GM23338 (cell line): Measurements from ENCODE around the gene EFEMP1. TPM values are rescaled to one million over a fixed set of nuclear protein-coding genes. Genes with fewer than 3 reads are reported as not detected.

Experiments
- ATAC-seq: fragments of 200-7000 bp; cut with Tn5 transposase; 3 replicates; pipeline ENCODE4 v1.9.1; 2020
- DNase-seq: peaks from one replicate; pipeline ENCODE4 v3.0.0-alpha.2; 2015; ENCODE audit warnings: low spot score
- H2AFZ ChIP-seq: fragments of 200-600 bp; sonication (generic); 2 replicates; pipeline ENCODE4 v1.8.0; 2016; ENCODE audit warnings: antibody characterized with exemption, mild to moderate bottlenecking, moderate library complexity
- H3F3A ChIP-seq: fragments of 200-600 bp; sonication (generic); replicated peaks from 2 replicates; pipeline ENCODE4 v1.8.0; 2017; ENCODE audit warnings: antibody characterized with exemption, mixed run types, low read depth
- H3K27ac ChIP-seq: fragments of 200-600 bp; sonication (generic); 2 replicates; pipeline ENCODE4 v1.6.1; 2016; ENCODE audit warnings: low read depth
- H3K27me3 ChIP-seq: fragments of 200-600 bp; sonication (generic); 2 replicates; pipeline ENCODE4 v1.8.0; 2016; ENCODE audit warnings: mild to moderate bottlenecking, mixed run types, moderate library complexity; ENCODE audit not compliant: insufficient read depth
- H3K36me3 ChIP-seq: fragments of 200-600 bp; sonication (generic); 2 replicates; pipeline ENCODE4 v1.8.0; 2016; ENCODE audit warnings: mild to moderate bottlenecking; ENCODE audit not compliant: insufficient read depth
- H3K4me1 ChIP-seq: fragments of 200-600 bp; sonication (generic); 2 replicates; pipeline ENCODE4 v1.8.0; 2016; ENCODE audit warnings: mild to moderate bottlenecking, moderate library complexity; ENCODE audit not compliant: insufficient read depth
- H3K4me2 ChIP-seq: fragments of 200-600 bp; sonication (generic); 2 replicates; pipeline ENCODE4 v1.7.1; 2017; ENCODE audit warnings: mixed run types
- H3K4me3 ChIP-seq: fragments of 200-600 bp; sonication (generic); 2 replicates; pipeline ENCODE4 v1.6.1; 2016; ENCODE audit warnings: mixed run types
- H3K79me2 ChIP-seq: fragments of 200-600 bp; sonication (generic); replicated peaks from 2 replicates; pipeline ENCODE4 v1.8.0; 2017; ENCODE audit warnings: mild to moderate bottlenecking; ENCODE audit not compliant: insufficient read depth
- H3K9me2 ChIP-seq: fragments of 200-600 bp; sonication (generic); 2 replicates; pipeline ENCODE4 v1.8.0; 2017; ENCODE audit not compliant: insufficient read depth
- H4K20me1 ChIP-seq: fragments of 200-600 bp; sonication (generic); replicated peaks from 2 replicates; pipeline ENCODE4 v1.8.0; 2017; ENCODE audit warnings: mild to moderate bottlenecking; ENCODE audit not compliant: insufficient read depth
- H3K27ac Mint-ChIP-seq: 2 replicates; pipeline ENCODE4 v1.8.0; 2020; ENCODE audit warnings: inconsistent platforms, mild to moderate bottlenecking, moderate library complexity, mixed read lengths
- H3K27me3 Mint-ChIP-seq: 3 replicates; pipeline ENCODE4 v1.8.0; 2022; ENCODE audit warnings: low read depth, mild to moderate bottlenecking, moderate library complexity, mixed read lengths, inconsistent platforms; ENCODE audit not compliant: insufficient read depth, poor library complexity
- H3K36me3 Mint-ChIP-seq: 3 replicates; pipeline ENCODE4 v1.8.0; 2021; ENCODE audit warnings: low read depth, mild to moderate bottlenecking, inconsistent platforms, moderate library complexity, mixed read lengths
- H3K4me1 Mint-ChIP-seq: 3 replicates; pipeline ENCODE4 v1.8.0; 2020; ENCODE audit warnings: mild to moderate bottlenecking, inconsistent platforms, mixed read lengths
- H3K4me3 Mint-ChIP-seq: 3 replicates; pipeline ENCODE4 v1.8.0; 2021; ENCODE audit warnings: moderate library complexity, mild to moderate bottlenecking, inconsistent platforms, mixed read lengths
- H3K9me3 Mint-ChIP-seq: 3 replicates; pipeline ENCODE4 v1.8.0; 2020; ENCODE audit warnings: moderate library complexity, mild to moderate bottlenecking, inconsistent platforms, mixed read lengths
- CREB1 ChIP-seq: fragments of 250-450 bp; sonication (Bioruptor Pico); IDR thresholded peaks from 2 replicates; pipeline ENCODE4 v1.5.0; 2020; ENCODE audit warnings: low read depth, mild to moderate bottlenecking, moderate library complexity
- EZH2phosphoT487 ChIP-seq: fragments of 200-600 bp; sonication (generic); IDR thresholded peaks from one replicate; pipeline ENCODE4 v1.8.1; 2018; ENCODE audit warnings: antibody characterized with exemption; ENCODE audit not compliant: unreplicated experiment
- JUNB ChIP-seq: IDR thresholded peaks from one replicate; pipeline ENCODE4 v1.6.1; 2016; ENCODE audit warnings: antibody characterized with exemption; ENCODE audit not compliant: unreplicated experiment
- NANOG ChIP-seq: IDR thresholded peaks from 2 replicates; pipeline ENCODE4 v1.6.1; 2016; ENCODE audit warnings: antibody characterized with exemption, borderline replicate concordance
- STAT1 ChIP-seq: IDR thresholded peaks from one replicate; pipeline ENCODE4 v1.6.1; 2016; ENCODE audit warnings: antibody characterized with exemption; ENCODE audit not compliant: unreplicated experiment
- ZNF114 ChIP-seq: fragments of 250-450 bp; sonication (Bioruptor Pico); IDR thresholded peaks from 2 replicates; pipeline ENCODE4 v1.5.0; 2020; ENCODE audit warnings: mild to moderate bottlenecking, moderate library complexity
- ZNF331 ChIP-seq: fragments of 250-450 bp; sonication (Bioruptor Pico); IDR thresholded peaks from 2 replicates; pipeline ENCODE4 v1.5.0; 2020; ENCODE audit warnings: low read depth, mild to moderate bottlenecking, moderate library complexity
- polyA plus RNA-seq: library from polyadenylated mRNA; unstranded; fragments of >200 nt; fragmentation: Nextera tagmentation; extraction: Ambion mirVana; gene quantifications from 2 replicates; pipeline ENCODE4 v1.2.1, GENCODE V29; 2016
- total RNA-seq: library from RNA; depleted of rRNA; stranded (reverse); fragments of >200 nt; shearing (Covaris generic); gene quantifications from 2 replicates; pipeline ENCODE4 v1.2.3, GENCODE V29; 2014
- TF ChIP-seq, protein P1 (sequence below), 2 experiments: fragments of 200-600 bp in 1 of 2; sonication (generic) in 1 of 2; conservative IDR thresholded peaks; 2 replicates each; pipeline versions ENCODE4 v1.5.1 to v1.6.1; 2016 to 2017; ENCODE audit warnings: antibody characterized with exemption in 2 of 2, low read depth in 2 of 2, mild to moderate bottlenecking in 2 of 2, moderate library complexity in 1 of 2
- TF ChIP-seq, protein P2 (sequence below): fragments of 250-450 bp; sonication (Bioruptor Pico); IDR thresholded peaks from 2 replicates; pipeline ENCODE4 v1.5.0; 2020; ENCODE audit warnings: mild to moderate bottlenecking, moderate library complexity
- TF ChIP-seq, protein P3 (sequence below): IDR thresholded peaks from 2 replicates; pipeline ENCODE4 v1.6.1; 2016; ENCODE audit warnings: antibody characterized with exemption
- TF ChIP-seq, protein P4 (sequence below): IDR thresholded peaks from one replicate; pipeline ENCODE4 v1.6.1; 2018; ENCODE audit warnings: antibody characterized with exemption; ENCODE audit not compliant: unreplicated experiment

Gene EFEMP1
- total and polyA plus RNA-seq, 2 experiments from 2014 or later = 12.6 to 22.5 TPM

DNA sequence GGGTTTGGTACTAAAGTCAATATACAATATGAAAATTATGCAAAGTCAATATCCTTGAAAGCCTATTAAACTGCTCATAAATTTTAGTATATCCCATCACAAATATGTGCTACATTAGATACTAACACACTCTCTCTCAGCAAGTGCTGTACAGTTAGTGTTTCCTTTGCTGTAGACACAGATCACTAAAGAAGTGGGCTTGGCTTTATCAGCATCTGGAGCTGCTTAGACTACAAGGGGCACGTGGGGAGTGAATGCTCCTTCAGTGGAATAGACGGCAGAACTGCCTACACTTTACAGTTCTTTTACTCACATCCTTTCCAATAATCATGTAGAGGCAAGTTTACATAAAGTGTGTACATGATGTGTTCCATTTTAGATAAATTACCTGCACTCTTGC lies 26.0 kb upstream of the EFEMP1 start (continued):
- TF ChIP-seq, protein P1, sequence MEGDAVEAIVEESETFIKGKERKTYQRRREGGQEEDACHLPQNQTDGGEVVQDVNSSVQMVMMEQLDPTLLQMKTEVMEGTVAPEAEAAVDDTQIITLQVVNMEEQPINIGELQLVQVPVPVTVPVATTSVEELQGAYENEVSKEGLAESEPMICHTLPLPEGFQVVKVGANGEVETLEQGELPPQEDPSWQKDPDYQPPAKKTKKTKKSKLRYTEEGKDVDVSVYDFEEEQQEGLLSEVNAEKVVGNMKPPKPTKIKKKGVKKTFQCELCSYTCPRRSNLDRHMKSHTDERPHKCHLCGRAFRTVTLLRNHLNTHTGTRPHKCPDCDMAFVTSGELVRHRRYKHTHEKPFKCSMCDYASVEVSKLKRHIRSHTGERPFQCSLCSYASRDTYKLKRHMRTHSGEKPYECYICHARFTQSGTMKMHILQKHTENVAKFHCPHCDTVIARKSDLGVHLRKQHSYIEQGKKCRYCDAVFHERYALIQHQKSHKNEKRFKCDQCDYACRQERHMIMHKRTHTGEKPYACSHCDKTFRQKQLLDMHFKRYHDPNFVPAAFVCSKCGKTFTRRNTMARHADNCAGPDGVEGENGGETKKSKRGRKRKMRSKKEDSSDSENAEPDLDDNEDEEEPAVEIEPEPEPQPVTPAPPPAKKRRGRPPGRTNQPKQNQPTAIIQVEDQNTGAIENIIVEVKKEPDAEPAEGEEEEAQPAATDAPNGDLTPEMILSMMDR (conservative IDR thresholded peaks at IDR 0.05; ENCODE audit: low read depth in 2 of 2) = no peak
- TF ChIP-seq NANOG (no peak), STAT1 (no peak), CREB1 (CRISPR knock-in tag) (no peak)

DNA sequence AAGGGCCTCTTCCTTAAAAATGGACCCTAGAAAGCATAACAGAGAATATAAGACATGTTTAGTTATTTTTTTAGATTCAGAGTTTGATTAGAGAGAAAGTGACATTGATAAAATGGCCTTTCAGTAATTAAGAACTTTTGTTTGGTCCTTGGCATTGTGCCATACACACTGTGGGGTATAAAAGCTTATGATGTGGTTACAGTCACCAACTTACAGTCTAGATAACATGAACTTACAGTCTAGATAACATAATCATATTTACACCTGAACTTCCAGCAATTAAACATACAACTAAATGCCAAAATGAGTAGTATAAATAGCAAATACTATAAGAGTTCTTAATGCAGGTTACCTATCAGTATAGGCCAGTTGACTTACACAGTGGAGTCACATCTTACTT lies 25.6 kb upstream of the EFEMP1 start:
- Mint-ChIP-seq H3K4me1 (no peaks in the 10 kb centered on the region), H3K4me3 (no peak overlapping the region), H3K27ac (no peak overlapping the region), H3K27me3 (peaks cover 2% of the 10 kb centered on the region), H3K36me3 (no peaks in the 10 kb centered on the region), H3K9me3 (no peaks in the 10 kb centered on the region)
- no peaks in the 10 kb centered on the region for H3K9me2 ChIP-seq
- no peaks in the 10 kb centered on the region for H3K27me3 ChIP-seq
- no peak overlapping the region for H3K27ac ChIP-seq
- H4K20me1 ChIP-seq = no peaks in the 10 kb centered on the region
- H2AFZ ChIP-seq = no peak overlapping the region
- H3F3A ChIP-seq = no peaks in the 10 kb centered on the region
- DNase-seq = no peak
- H3K79me2 ChIP-seq = no peaks in the 10 kb centered on the region
- H3K4me2 ChIP-seq = no peak overlapping the region
- H3K4me1 ChIP-seq = no peaks in the 10 kb centered on the region
- no peak for ATAC-seq
- no peaks in the 10 kb centered on the region for H3K36me3 ChIP-seq
- no peak overlapping the region for H3K4me3 ChIP-seq
- TF ChIP-seq CREB1 (CRISPR knock-in tag) (no peak), ZNF114 (CRISPR knock-in tag) (no peak), EZH2phosphoT487 (no peak), ZNF331 (CRISPR knock-in tag) (no peak), JUNB (no peak)
- TF ChIP-seq, protein P1 (conservative IDR thresholded peaks at IDR 0.05; ENCODE audit: low read depth in 2 of 2) = no peak
- TF ChIP-seq, protein P2, sequence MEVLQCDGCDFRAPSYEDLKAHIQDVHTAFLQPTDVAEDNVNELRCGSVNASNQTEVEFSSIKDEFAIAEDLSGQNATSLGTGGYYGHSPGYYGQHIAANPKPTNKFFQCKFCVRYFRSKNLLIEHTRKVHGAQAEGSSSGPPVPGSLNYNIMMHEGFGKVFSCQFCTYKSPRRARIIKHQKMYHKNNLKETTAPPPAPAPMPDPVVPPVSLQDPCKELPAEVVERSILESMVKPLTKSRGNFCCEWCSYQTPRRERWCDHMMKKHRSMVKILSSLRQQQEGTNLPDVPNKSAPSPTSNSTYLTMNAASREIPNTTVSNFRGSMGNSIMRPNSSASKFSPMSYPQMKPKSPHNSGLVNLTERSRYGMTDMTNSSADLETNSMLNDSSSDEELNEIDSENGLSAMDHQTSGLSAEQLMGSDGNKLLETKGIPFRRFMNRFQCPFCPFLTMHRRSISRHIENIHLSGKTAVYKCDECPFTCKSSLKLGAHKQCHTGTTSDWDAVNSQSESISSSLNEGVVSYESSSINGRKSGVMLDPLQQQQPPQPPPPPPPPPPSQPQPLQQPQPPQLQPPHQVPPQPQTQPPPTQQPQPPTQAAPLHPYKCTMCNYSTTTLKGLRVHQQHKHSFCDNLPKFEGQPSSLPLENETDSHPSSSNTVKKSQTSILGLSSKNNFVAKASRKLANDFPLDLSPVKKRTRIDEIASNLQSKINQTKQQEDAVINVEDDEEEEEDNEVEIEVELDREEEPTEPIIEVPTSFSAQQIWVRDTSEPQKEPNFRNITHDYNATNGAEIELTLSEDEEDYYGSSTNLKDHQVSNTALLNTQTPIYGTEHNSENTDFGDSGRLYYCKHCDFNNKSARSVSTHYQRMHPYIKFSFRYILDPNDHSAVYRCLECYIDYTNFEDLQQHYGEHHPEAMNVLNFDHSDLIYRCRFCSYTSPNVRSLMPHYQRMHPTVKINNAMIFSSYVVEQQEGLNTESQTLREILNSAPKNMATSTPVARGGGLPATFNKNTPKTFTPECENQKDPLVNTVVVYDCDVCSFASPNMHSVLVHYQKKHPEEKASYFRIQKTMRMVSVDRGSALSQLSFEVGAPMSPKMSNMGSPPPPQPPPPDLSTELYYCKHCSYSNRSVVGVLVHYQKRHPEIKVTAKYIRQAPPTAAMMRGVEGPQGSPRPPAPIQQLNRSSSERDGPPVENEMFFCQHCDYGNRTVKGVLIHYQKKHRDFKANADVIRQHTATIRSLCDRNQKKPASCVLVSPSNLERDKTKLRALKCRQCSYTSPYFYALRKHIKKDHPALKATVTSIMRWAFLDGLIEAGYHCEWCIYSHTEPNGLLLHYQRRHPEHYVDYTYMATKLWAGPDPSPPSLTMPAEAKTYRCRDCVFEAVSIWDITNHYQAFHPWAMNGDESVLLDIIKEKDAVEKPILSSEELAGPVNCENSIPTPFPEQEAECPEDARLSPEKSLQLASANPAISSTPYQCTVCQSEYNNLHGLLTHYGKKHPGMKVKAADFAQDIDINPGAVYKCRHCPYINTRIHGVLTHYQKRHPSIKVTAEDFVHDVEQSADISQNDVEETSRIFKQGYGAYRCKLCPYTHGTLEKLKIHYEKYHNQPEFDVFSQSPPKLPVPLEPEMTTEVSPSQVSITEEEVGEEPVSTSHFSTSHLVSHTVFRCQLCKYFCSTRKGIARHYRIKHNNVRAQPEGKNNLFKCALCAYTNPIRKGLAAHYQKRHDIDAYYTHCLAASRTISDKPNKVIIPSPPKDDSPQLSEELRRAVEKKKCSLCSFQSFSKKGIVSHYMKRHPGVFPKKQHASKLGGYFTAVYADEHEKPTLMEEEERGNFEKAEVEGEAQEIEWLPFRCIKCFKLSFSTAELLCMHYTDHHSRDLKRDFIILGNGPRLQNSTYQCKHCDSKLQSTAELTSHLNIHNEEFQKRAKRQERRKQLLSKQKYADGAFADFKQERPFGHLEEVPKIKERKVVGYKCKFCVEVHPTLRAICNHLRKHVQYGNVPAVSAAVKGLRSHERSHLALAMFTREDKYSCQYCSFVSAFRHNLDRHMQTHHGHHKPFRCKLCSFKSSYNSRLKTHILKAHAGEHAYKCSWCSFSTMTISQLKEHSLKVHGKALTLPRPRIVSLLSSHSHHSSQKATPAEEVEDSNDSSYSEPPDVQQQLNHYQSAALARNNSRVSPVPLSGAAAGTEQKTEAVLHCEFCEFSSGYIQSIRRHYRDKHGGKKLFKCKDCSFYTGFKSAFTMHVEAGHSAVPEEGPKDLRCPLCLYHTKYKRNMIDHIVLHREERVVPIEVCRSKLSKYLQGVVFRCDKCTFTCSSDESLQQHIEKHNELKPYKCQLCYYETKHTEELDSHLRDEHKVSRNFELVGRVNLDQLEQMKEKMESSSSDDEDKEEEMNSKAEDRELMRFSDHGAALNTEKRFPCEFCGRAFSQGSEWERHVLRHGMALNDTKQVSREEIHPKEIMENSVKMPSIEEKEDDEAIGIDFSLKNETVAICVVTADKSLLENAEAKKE = no peak
- TF ChIP-seq, protein P3, sequence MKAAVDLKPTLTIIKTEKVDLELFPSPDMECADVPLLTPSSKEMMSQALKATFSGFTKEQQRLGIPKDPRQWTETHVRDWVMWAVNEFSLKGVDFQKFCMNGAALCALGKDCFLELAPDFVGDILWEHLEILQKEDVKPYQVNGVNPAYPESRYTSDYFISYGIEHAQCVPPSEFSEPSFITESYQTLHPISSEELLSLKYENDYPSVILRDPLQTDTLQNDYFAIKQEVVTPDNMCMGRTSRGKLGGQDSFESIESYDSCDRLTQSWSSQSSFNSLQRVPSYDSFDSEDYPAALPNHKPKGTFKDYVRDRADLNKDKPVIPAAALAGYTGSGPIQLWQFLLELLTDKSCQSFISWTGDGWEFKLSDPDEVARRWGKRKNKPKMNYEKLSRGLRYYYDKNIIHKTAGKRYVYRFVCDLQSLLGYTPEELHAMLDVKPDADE = no peak
- TF ChIP-seq, protein P4, sequence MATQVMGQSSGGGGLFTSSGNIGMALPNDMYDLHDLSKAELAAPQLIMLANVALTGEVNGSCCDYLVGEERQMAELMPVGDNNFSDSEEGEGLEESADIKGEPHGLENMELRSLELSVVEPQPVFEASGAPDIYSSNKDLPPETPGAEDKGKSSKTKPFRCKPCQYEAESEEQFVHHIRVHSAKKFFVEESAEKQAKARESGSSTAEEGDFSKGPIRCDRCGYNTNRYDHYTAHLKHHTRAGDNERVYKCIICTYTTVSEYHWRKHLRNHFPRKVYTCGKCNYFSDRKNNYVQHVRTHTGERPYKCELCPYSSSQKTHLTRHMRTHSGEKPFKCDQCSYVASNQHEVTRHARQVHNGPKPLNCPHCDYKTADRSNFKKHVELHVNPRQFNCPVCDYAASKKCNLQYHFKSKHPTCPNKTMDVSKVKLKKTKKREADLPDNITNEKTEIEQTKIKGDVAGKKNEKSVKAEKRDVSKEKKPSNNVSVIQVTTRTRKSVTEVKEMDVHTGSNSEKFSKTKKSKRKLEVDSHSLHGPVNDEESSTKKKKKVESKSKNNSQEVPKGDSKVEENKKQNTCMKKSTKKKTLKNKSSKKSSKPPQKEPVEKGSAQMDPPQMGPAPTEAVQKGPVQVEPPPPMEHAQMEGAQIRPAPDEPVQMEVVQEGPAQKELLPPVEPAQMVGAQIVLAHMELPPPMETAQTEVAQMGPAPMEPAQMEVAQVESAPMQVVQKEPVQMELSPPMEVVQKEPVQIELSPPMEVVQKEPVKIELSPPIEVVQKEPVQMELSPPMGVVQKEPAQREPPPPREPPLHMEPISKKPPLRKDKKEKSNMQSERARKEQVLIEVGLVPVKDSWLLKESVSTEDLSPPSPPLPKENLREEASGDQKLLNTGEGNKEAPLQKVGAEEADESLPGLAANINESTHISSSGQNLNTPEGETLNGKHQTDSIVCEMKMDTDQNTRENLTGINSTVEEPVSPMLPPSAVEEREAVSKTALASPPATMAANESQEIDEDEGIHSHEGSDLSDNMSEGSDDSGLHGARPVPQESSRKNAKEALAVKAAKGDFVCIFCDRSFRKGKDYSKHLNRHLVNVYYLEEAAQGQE = no peak
